SHP77 treated with DMSO at 0.1 percent for 48 hours (cell line): Measurements from ENCODE around the gene TRAFD1.
A peak's percentile ranks its signal among the peaks of the same experiment; 100 is the strongest.
"Not testable (repeated sequence)": the region's sequence is repeated elsewhere in the genome, so short reads cannot be mapped to it uniquely, and the experiment has no call there.

ENCODE experiments used
- DNase-seq: peaks from one replicate; lab custom pipeline; 2025; lab: John Stamatoyannopoulos, UW

TRAFD1 gene, protein sequence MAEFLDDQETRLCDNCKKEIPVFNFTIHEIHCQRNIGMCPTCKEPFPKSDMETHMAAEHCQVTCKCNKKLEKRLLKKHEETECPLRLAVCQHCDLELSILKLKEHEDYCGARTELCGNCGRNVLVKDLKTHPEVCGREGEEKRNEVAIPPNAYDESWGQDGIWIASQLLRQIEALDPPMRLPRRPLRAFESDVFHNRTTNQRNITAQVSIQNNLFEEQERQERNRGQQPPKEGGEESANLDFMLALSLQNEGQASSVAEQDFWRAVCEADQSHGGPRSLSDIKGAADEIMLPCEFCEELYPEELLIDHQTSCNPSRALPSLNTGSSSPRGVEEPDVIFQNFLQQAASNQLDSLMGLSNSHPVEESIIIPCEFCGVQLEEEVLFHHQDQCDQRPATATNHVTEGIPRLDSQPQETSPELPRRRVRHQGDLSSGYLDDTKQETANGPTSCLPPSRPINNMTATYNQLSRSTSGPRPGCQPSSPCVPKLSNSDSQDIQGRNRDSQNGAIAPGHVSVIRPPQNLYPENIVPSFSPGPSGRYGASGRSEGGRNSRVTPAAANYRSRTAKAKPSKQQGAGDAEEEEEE

DNA sequence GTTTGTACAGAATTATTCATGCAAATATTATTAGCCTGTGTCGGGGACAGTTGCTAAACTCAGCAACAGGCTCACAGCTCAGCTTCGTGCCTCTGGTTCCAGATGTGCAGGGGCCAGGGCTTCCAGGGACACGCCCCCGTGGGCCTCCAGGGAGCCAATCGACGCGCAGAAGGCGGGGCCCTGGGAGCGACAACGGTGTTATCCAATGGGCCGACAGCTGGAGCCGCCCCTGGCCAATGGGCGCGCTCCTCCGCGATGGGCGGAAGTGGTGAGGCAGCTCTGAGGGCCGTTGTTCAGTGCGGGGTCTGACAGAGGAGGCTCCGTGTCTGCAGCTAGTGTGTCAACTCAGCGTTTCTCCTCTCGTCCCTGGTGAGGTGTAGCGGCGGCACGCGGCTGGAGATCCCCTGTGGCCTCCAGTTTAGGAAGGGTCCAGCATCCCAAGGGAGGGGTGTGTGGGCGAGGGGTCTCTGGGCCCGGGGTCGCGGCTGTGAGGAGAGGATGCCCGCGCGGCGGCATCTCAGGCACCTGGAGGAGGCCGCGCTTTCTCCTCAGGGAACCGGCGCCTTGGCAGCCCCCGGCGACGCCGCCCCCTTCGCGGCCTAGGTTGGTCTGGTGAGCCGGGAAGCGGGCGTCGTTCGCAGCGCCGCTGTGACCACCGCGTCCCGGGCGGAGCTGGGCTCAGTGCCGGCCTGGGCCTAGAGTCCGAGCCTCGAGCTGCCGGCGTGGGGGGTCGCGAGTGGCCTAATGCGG is at the start of gene TRAFD1:
TSS of gene TRAFD1 (plus strand) at position 311 of the 750 bp plus-strand sequence. CDS start 4,963 bp downstream, outside the sequence.
- DNase-seq = peak; percentile 95

DNA sequence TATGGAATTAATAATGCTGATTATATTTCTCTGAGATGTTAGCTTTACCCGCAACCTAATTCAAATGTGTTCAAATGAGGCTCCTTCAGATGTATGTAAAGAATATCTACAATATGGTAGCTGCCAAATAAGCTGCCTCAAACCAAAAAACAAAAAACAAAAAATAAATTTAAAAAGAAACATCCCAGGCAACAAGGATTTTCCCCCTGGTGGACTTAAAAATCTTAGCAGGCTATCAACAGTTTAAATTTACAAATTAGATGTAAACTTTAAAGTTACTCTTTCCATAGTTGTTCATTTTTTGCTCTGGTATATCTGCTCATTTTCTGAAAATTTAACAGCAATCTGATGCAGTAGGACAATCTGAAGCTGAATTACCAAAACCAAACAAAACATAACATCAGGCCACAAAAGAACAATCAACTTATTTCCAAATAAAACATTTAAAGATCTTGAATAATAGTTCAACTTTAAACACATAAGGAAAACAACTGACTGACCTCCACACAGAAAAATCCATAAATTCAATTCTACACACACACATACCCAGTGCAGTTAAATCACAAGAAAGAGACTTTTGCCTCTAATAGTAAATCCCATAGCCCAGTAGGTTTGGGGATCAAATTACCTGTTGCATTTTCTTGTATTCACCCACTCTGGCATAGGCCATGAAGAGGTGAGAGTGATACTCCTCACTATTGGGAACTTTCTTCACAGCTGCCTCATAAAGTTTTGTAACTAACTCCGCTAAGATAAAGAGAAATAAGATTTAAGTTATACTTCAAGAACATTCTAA is 38.1 kb upstream of the TRAFD1 start:
- no peak for DNase-seq

DNA sequence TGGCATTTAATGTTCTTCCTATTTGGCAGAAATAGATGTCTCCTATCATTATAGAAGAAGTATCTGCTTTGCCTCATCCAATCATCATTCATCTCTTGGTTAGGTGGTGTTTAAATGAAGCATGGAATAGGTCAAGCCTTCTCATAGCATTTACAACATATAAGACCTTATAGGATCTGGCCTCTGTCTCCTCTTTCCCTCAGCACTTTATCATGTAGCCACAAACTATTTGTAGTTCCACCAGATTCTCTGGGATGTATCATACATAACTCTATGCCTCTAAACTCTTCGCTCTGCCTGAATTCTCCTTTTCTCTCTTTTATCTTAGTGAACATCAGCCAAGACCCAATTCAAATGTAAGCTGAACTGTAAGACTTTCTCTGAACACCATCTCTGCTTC is 37.5 kb upstream of the TRAFD1 start:
- DNase-seq = no peak

DNA sequence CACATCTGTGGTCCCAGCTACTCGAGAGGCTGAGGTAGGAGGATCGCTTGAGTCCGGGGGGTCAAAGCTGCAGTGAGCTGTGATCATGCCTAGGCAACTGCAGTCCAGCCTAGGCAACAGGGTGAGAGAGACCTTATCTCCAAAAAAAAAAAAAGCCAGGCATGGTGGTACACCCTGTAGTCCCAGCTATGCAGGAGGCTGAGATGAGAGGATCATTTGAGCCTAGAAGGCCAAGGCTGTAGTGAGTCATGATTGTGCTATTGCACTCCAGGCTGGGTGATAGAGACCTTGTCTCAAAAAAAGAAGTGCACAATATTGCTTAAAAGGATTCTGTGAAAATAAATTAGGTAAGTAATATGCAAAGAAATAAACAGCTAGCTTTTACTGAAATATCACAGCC is 33.8 kb upstream of the TRAFD1 start:
- no peak for DNase-seq

DNA sequence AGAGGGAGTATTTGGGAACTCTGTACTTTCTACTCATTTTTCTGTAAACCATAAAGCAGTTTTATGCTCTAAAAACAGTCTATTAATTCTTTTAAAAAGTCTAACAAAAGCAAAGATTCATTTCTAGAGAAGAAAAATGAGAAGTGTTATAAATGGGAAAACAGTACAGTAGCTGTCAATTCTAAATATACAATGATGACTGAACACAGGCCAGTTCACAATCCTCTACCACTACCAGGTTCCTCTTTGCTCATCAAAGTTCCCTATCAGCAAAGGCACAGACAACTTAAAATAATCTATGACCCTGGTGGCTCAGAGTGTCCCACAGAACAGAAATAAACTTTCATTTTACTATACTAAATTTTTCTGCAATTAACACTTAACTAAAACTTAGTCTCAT is 29.3 kb upstream of the TRAFD1 start:
- DNase-seq = no peak

DNA sequence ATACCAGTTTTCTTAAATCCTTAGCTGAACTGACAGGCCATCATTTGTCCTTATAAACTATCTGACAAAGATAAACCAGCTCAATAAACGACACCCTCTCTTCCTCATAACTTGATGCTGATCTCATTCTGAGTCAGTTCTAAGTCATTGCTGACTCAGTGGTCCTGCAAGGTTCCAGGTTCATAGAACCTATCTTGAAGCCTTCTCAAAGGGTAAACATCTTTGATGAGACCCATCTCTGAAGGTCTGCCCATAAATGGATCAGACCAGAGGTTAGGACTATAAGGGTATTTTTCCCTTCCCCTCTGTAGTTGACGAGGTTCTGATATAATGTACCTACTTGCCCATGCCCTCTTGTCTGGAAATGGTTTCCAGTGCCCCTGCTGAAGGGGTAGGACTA is 28.7 kb upstream of the TRAFD1 start:
- DNase-seq = no peak

DNA sequence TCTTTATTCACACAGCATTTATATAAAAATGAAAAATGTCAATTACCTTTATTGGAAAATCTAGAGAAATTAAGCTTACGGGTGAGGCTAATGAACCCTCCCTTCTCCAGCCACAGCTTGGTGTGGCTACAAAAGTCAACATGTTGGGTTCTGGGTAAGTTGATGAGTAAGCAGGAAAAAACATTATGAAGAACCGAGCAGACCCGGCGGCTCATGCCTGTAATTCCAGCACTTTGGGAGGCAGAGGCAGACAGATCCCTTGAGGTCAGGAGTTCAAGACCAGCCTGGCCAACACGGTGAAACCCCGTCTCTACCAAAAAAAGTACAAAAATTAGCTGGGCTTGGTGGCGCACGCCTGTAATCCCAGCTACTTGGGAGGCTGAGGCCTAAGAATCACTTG is 27.7 kb upstream of the TRAFD1 start:
- no peak for DNase-seq

DNA sequence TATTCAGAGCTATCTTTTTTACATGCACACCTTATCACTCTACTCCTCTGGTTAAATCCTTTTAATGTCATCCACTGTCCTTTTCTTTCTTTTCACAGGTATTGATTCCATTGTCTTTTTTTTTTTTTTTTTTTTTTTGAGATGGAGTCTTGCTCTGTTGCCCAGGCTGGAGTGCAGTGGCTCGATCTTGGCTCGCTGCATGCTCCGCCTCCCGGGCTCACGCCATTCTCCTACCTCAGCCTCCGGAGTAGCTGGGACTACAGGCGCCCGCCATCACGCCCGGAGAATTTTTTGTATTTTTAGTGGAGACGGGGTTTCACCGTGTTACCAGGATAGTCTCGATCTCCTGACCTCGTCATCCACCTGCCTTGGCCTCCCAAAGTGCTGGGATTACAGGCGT is 24.9 kb upstream of the TRAFD1 start:
- DNase-seq = not testable (repeated sequence)

DNA sequence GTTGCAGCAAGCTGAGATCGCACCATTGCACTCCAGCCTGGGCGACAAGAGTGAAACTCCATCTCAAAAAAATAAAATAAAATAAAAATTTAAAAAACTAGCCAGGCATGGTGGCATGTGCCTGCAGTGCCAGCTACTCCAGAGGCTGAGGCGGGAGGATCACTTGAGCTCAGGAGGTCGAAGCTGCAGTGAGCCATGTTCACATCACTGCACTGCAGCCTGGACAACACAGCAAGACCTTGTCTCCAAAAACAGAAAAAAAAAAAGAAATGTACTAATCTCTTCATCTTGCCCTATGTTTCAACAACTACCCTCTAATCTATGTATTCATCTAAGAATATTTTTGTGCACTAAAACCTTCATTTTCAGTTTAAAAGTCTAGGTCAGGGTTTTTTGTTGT is 23.2 kb upstream of the TRAFD1 start:
- DNase-seq = no peak

DNA sequence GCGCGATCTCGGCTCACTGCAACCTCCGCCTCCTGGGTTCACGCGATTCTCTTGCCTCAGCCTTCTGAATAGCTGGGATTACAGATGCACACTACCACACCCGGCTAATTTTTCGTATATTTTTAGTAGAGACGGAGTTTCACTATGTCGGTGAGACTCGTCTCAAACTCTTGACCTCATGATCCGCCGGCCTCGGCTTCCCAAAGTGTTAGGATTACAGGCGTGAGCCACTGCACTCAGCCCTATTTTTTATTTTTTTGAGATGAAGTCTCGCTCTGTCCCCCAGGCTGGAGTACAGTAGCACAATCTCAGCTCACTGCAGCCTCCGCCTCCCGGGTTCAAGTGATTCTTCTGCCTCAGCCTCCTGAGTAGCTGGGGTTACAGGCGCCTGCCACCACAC is 22.6 kb upstream of the TRAFD1 start:
- not testable (repeated sequence) for DNase-seq

DNA sequence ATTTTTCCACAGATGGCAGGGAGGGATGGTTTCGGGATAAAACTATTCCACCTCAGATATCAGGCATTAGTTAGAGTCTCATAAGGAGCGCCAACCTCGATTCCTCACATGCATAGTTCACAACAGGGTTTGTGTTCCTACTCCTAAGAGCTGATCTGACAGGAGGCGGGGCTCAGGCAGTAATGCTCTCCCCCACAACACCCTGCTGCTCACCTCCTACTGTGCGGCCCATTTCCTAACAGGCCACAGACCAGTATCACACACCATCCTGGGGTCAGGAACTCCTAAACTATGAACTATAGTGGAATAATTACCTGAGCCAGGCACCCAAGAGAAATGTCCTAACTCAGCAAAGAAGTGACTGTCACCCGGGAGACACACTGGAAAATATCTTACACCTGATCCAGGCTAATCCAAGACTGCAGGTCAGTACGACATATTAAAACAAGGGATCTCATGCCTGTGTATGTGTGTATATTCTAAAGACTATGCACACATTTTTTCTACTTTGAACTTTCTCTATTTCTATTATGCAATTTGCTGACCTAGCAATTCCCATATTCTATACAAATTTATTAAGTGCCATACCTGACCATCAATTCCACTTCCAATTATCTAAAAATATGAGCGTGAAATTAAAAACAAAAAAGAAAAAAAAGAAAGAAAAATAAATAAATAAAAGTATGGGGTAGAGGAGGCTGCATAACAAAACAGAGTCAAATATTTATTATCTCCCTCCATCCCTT is 21.4 kb upstream of the TRAFD1 start:
- no peak for DNase-seq

DNA sequence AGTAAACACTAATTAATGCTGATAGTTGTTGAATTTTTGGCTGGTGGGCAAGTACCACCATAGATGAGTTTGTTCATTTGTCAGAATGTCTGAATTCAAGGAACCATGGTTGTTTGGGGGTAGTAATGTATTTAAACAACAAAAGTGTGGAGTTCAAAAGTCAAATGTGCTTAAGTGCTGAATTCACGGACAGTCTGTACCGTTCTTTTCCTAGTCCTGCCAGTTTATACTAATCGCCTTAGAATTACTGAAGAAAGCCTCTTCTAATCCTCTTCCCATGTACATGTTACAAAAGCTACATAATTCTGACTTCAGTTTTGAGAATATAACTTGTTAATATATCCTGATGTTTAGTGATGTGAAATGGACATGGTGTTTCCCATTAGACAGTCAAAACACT is 19.5 kb upstream of the TRAFD1 start:
- no peak for DNase-seq

DNA sequence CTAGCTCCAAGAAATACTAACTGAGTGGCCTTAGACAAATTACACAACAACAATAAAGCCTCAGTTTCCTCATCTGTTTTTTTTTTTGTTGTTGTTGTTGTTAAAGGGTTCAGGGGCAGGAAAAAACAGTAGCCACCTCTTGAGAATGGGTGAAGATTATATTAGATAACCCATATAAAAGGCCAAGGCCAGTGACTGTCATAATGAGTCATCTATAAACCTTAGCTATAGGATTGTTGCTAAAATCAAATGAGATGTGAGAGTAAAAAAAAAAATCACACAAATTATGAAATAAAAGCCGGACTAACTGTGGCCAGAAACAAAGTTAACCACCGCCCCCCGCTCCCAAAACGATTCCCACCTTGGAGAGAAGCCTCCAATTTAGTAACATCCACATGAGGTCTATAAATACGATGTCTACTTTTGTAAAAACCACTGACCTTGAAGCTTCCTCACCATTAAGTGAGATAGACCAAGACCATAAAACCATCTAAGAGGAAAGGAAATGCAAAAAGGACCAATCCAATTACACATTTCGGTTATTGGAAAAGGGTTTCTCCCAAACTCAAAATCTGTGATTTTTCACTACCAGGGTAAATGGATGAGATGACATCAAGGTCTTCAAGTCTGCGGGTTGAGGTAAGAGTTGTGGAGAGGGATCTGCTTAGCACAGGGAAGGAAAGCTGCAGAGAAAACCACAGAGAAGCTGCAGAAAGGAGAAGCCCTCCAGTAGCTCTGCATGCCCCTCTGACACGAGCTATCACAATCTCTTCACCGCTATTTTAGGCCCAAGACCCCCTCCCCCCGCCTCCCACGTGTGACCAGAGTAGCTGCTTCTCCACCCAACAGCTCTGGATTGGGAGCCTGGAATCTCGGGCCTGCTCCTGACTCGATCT is 17.8 kb upstream of the TRAFD1 start:
- DNase-seq = no peak

DNA sequence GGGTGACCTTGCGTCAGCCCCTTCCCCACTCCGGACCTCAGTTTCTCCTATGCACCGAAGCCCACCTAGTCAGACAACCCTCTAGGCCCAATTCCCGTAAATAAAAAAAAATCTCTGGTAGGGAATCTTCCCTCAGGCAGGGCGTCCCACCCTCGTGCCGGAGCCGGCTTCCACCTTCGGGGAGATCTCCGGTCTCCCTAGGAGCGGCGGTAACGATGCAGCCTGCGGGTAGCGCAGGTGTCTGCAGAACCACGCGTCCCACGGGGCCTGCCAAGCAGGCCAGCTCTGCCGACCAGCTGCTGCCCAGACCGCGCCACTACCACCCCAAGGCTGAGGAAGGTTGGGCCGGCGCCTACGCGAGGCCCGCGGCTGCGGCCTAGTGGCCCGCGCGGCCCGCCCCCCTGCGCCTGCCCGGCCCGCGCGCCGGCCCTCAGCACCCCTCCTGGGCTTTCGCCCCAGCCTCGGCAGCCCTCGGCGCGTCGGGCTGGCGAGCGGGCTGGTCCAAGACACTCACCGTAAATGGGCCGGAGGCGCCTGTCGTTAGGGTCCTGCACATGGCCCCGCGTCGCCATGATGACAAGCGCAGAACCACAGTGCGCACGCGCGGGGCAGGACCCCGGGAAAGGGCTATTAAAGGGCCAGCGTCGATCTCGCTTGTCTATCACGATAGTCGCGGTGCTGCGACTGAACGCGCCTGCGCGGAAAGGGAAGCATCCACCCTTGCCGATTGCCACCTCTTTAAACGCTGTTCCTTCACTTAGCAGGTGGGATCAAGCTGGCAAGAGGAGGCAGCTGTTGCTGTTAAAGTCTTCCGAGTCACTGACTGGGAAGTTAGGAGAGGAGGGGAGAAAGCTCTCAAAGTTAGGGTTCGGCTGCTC is 16.9 kb upstream of the TRAFD1 start, which contains the start of gene NAA25:
TSS of gene NAA25 (minus strand) at position 582 of the 878 bp plus-strand sequence. CDS start at position 572, 10 bp downstream.
- peak; percentile 73 for DNase-seq

DNA sequence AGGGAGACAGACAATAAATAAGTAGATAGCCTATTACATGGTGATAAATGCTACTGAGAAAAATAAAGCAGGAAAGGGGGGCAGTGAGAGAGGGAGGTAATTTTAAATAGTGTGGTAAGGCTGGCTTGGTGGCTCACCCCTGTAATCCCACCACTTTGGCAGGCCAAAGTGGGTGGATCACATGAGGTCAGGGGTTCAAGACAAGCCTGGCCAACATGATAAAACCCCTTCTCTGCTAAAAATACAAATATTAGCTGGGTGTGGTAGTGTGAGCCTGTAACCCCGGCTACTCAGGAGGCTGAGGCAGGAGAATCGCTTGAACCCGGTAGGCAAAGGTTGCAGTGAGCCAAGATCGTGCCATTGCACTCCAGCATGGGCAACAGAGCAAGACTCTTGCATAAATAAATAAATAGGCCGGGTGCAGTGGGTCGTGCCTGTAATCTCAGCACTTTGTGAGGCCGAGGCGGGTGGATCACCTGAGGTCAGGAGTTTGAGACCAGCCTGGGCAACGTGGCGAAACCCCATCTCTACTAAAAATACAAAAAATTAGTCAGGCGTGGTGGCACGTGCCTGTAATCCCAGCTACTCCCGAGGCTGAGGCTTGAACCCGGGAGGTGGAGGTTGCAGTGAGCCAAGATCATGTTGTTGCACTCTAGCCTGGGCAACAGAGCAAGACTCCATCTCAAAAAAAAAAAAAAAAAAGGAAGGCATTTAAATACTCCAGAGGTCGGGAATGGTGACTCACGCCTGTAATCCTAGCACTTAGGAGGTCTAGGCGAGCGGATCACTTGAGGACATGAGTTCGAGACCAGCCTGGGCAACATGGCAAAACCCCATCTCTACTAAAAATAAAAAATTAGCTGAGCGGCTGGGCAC is 14.3 kb upstream of the TRAFD1 start:
- DNase-seq = not testable (repeated sequence)

DNA sequence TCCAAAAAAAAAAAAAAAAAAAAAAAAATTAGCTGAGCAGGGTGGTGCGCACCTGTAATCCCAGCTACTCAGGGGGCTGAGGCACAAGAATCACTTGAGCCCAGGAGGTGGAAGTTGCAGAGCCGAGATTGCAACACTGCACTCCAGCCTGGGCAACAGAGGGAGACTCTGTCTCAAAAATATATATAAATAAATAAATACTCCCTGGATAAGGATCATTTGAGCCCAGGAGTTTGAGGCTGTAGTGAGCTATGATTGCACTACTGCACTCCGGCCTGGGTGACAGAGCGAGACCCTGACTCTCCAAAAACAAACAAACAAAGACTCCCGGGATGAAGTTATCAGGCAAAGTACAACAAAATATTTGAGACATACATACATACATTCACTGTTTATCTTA is 13.4 kb upstream of the TRAFD1 start:
- no peak for DNase-seq

DNA sequence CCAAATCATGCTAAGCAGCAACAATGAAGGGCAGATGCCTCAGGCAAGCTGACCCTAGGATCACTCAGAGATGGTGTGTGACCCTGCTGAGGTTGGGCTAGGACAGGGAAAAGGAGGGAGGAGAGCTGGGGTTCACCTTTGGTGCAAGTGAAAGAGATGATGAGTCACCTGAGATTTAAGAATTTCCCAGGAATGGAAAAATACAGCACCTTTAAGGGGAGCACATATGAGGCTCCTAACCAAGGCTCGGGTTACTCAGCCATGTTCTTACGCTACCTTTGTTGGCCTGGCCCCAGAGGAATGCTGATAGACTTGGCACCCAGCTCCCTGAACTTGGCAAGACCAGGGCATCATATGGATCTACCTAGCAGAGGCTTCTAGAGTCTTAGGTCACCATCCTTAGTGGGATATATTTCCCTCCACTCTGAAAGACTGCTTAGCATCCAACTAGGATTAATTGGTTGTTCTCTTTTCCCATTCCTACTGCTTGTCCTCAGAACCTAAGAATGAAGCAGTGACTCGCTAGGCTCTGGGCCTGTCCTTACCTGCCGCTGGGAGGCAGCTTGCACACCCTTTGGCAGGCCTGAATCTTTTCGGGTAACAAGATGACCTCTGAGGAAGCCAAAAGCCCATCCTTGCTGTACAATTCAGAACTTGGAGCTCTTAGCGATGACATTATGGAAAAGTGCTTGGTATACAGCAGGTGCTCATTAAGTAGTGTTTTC is 12.8 kb upstream of the TRAFD1 start:
- no peak for DNase-seq
